Upper lobe of left lung (tissue), 6 donors: ENCODE measurements around the gene MAG. TPM values are rescaled to one million over a fixed set of nuclear protein-coding genes. Genes with fewer than 3 reads are reported as not detected.

Experiments
- ATAC-seq, 2 donors: fragments of 200-7000 bp; cut with Tn5 transposase; one replicate each; pipeline ENCODE4 v1.9.1; 2022; ENCODE audit warnings: mild to moderate bottlenecking in 2 of 2, moderate library complexity in 2 of 2; ENCODE audit not compliant: low FRiP score in 2 of 2
- DNase-seq, 2 donors: peaks; one replicate each; pipeline ENCODE4 v3.0.0-alpha.2; 2019 to 2020
- H3K27ac ChIP-seq, 4 donors: fragments of 200-600 bp; sonication (generic); one replicate each; pipeline ENCODE4 v1.5.1; 2016 to 2019
- H3K27me3 ChIP-seq, 4 donors: fragments of 200-600 bp; sonication (generic); one replicate each; pipeline ENCODE4 v1.5.1; 2017 to 2019
- H3K36me3 ChIP-seq, 4 donors: fragments of 200-600 bp; sonication (generic); one replicate each; pipeline ENCODE4 v1.5.1; 2016 to 2019
- H3K4me1 ChIP-seq, 4 donors: fragments of 200-600 bp; sonication (generic); one replicate each; pipeline ENCODE4 v1.5.1; 2018 to 2019
- H3K4me3 ChIP-seq, 4 donors: fragments of 200-600 bp; sonication (generic); one replicate each; pipeline ENCODE4 v1.5.1; 2017 to 2019; ENCODE audit warnings: mild to moderate bottlenecking in 2 of 4, moderate library complexity in 1 of 4
- H3K9me3 ChIP-seq, 4 donors: fragments of 200-600 bp; sonication (generic); one replicate each; pipeline ENCODE4 v1.5.1; 2018 to 2019
- CTCF ChIP-seq, 6 experiments: fragments of 450-650 bp in 4 of 6; fragments of 200-600 bp in 2 of 6; sonication (generic) in 2 of 6; IDR thresholded peaks; one replicate each; pipeline ENCODE4 v1.5.1; 2016 to 2019; ENCODE audit warnings: antibody characterized with exemption in 6 of 6
- EP300 ChIP-seq, 4 donors: sonication (generic); formaldehyde crosslinking; IDR thresholded peaks; one replicate each; pipeline ENCODE4 v1.5.1; 2017; ENCODE audit warnings: antibody characterized with exemption in 4 of 4, control low read depth in 2 of 4
- POLR2A ChIP-seq, 4 donors: fragments of 450-650 bp; IDR thresholded peaks; one replicate each; pipeline ENCODE4 v1.5.1; 2016 to 2017; ENCODE audit warnings: antibody characterized with exemption in 4 of 4, mild to moderate bottlenecking in 2 of 4
- POLR2AphosphoS5 ChIP-seq, 2 donors: sonication (generic); formaldehyde crosslinking; IDR thresholded peaks; one replicate each; pipeline ENCODE4 v1.5.1; 2017; ENCODE audit warnings: antibody characterized with exemption in 2 of 2
- WGBS, 2 donors: methylation state at CpG; one replicate each; pipeline ENCODE4 v1.1.5; 2017 to 2018; 5-methylcytosine and 5-hydroxymethylcytosine counted together
- total RNA-seq, 6 donors: library from RNA; depleted of rRNA in 4 of 6; stranded (reverse); fragments of >200 nt in 4 of 6; gene quantifications; one replicate each; pipeline versions ENCODE4 v1.1.0 to v1.2.1, GENCODE V29; 2016 to 2021
- donor health status: DM: no; HTN: no; CAD: no; lungs with moderate emphysema.
- donor health status: DM: no; HTN: yes; CAD: no; lungs with severe emphysema.

Gene MAG
- total RNA-seq, 6 donors from 2014 or later: 0.51 to 6.2 (median 2.2) TPM; not detected in 2

DNA sequence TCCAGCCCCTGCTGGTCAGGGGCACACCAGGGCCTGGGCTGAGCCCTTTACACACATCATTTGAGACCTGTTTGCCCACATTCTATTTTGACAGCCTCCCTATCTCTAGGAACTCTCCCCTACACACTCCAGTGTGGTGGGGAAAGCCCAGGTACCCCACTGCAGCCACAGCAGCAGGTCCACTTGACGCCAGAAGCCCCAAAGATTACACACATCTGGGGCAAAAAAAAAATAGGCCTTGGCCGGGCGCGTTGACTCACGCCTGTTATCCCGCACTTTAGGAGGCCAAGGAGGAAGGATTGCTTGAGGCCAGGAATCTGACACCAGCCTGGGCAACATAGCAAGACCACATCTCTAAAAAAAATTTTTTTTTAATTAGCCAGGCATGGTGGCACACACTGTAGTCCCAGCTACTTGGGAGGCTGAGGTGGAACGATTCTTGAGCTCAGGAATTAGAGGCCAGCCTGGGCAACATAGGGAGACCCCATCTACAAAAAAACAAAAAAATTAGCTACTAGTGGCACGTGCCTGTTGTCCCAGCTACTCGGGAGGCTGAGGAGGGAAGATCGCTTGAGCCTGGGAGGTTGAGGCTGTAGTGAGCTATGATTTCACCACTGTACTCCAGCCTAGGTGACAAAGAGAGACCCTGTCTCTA lies 19.0 kb downstream of the MAG start:
- no peaks in the 10 kb centered on the region for H3K27me3 ChIP-seq
- H3K4me1 ChIP-seq: peaks cover 0 to 25% (median 12%) of the 10 kb centered on the region in 4 donors
- no peaks in the 10 kb centered on the region for H3K9me3 ChIP-seq
- no peak overlapping the region for H3K27ac ChIP-seq
- TF ChIP-seq EP300 (IDR thresholded peaks at IDR 0.05): no peak
- no peak for TF ChIP-seq POLR2AphosphoS5 (IDR thresholded peaks at IDR 0.05)
- TF ChIP-seq CTCF (IDR thresholded peaks at IDR 0.05): no peak
- TF ChIP-seq POLR2A (IDR thresholded peaks at IDR 0.05): no peak
- no peak for DNase-seq
- ATAC-seq: no peak
- no peaks in the 10 kb centered on the region for H3K36me3 ChIP-seq
- 90 to 93% methylated on average over 10 of the region's 10 CpGs for WGBS, 2 donors
- H3K4me3 ChIP-seq: peak overlapping the region in 1 of 4 donors; percentile 23

- no peak for TF ChIP-seq CTCF (IDR thresholded peaks at IDR 0.05)
- TF ChIP-seq POLR2AphosphoS5 (IDR thresholded peaks at IDR 0.05): no peak
- TF ChIP-seq EP300 (IDR thresholded peaks at IDR 0.05): no peak
- no peak for TF ChIP-seq POLR2A (IDR thresholded peaks at IDR 0.05)
- no peak for ATAC-seq
- 70 to 75% methylated on average over 14 to 21 of the region's 21 CpGs for WGBS, 2 donors
Measured at GRCh38 chr19:35311901-35312665, 20.1 kb downstream of the MAG start.

DNA sequence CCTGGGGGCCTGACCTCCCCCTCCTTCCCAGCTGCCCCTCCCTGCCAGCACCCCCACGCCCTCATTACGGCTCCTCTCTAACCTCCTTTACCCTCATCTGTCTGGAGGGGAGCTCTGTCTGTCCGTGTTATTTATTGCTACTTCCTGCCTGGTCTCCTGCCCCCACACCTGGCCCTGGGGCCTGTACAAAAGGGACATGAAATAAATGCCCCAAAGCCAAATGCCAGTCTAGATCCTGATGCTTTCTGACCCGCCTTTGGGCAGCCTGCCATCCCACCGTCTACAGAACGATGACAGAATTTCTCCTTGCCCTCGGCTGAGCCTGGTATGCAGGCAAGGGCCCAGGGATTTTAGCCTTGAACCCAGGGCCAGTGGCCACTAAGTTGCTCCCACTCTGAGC lies 21.6 kb downstream of the MAG start:
- DNase-seq: no peak
- Histone ChIP-seq H3K4me3 (no peak overlapping the region), H3K36me3 (no peaks in the 10 kb centered on the region), H3K4me1 (peaks cover 0 to 38% (median 21%) of the 10 kb centered on the region in 4 donors), H3K9me3 (no peaks in the 10 kb centered on the region), H3K27me3 (no peaks in the 10 kb centered on the region), H3K27ac (no peak overlapping the region)
- 30 to 53% methylated on average over 7 of the region's 7 CpGs for WGBS, 2 donors
- TF ChIP-seq EP300 (IDR thresholded peaks at IDR 0.05) (no peak), CTCF (IDR thresholded peaks at IDR 0.05) (no peak), POLR2AphosphoS5 (IDR thresholded peaks at IDR 0.05) (no peak), POLR2A (IDR thresholded peaks at IDR 0.05) (no peak)
- ATAC-seq: no peak

More at GRCh38 chr19:35311901-35312665, 20.1 kb downstream of the MAG start:
- H3K27ac ChIP-seq: peak overlapping the region in 1 of 4 donors; percentile 42
- no peak overlapping the region for H3K4me3 ChIP-seq
- H3K9me3 ChIP-seq: no peaks in the 10 kb centered on the region
- no peaks in the 10 kb centered on the region for H3K27me3 ChIP-seq
- H3K4me1 ChIP-seq: peaks cover 0 to 26% (median 15%) of the 10 kb centered on the region in 4 donors
- no peaks in the 10 kb centered on the region for H3K36me3 ChIP-seq
- peak in 1 of 2 donors; percentile 61 for DNase-seq

GRCh38 chr19:35314031-35314430 lies 22.1 kb downstream of the MAG start:
- 88 to 89% methylated on average over 8 of the region's 8 CpGs for WGBS, 2 donors
- peaks cover 2 to 40% (median 20%) of the 10 kb centered on the region in 4 donors for H3K4me1 ChIP-seq
- H3K27me3 ChIP-seq: no peaks in the 10 kb centered on the region
- no peaks in the 10 kb centered on the region for H3K36me3 ChIP-seq
- no peaks in the 10 kb centered on the region for H3K9me3 ChIP-seq
- no peak for DNase-seq
- TF ChIP-seq EP300 (IDR thresholded peaks at IDR 0.05) (no peak), POLR2A (IDR thresholded peaks at IDR 0.05) (no peak), CTCF (IDR thresholded peaks at IDR 0.05) (no peak), POLR2AphosphoS5 (IDR thresholded peaks at IDR 0.05) (no peak)
- H3K27ac ChIP-seq: no peak overlapping the region
- H3K4me3 ChIP-seq: no peak overlapping the region
- ATAC-seq: no peak
